ENCODE results near the gene CFAP300. TPM values are rescaled to one million over a fixed set of nuclear protein-coding genes. Genes with fewer than 3 reads are reported as not detected.

CFAP300 gene
- total RNA-seq, result 1.6 TPM

- peak; percentile 92 for DNase-seq
These were observed at the start of gene CFAP300 for GRCh38 chr11:102047305-102047924. TSS of gene CFAP300 (plus strand) at chr11:102047437. CDS start at chr11:102047471, 34 bp downstream.

- DNase-seq, result no peak
These were observed 45.4 kb upstream of the CFAP300 start for GRCh38 chr11:102001657-102002338.

- DNase-seq, result no peak
These were observed 43.0 kb upstream of the CFAP300 start for GRCh38 chr11:102004220-102004619.

GRCh38 chr11:102005306-102005705, 41.9 kb upstream of the CFAP300 start:
- no peak for DNase-seq

GRCh38 chr11:102006835-102007566, 40.2 kb upstream of the CFAP300 start:
- DNase-seq, result no peak

GRCh38 chr11:102007567-102008437, 39.4 kb upstream of the CFAP300 start:
- DNase-seq, result peak; percentile 73

- peak; percentile 69 for DNase-seq
These were observed 36.3 kb upstream of the CFAP300 start for GRCh38 chr11:102010776-102011494.

GRCh38 chr11:102012946-102013345, 34.3 kb upstream of the CFAP300 start:
- no peak for DNase-seq

- no peak for DNase-seq
These were observed 32.5 kb upstream of the CFAP300 start for GRCh38 chr11:102014756-102015155.

- DNase-seq, result peak; percentile 44
These were observed 30.2 kb upstream of the CFAP300 start for GRCh38 chr11:102017026-102017425.

GRCh38 chr11:102026217-102026616, 21.0 kb upstream of the CFAP300 start:
- DNase-seq, result no peak

GRCh38 chr11:102026959-102027358, 20.3 kb upstream of the CFAP300 start:
- peak; percentile 17 for DNase-seq

GRCh38 chr11:102036757-102037156, 10.5 kb upstream of the CFAP300 start:
- DNase-seq, result no peak

- peak; percentile 38 for DNase-seq
These were observed 396 bp upstream of the CFAP300 start for GRCh38 chr11:102046841-102047240.

GRCh38 chr11:102050927-102051575, 3.8 kb downstream of the CFAP300 start:
- no peak for DNase-seq

- no peak for DNase-seq
These were observed 14.0 kb downstream of the CFAP300 start for GRCh38 chr11:102061276-102061675.

GRCh38 chr11:102062106-102062505, 14.9 kb downstream of the CFAP300 start:
- no peak for DNase-seq

GRCh38 chr11:102064316-102064715, 17.1 kb downstream of the CFAP300 start:
- no peak for DNase-seq

- no peak for DNase-seq
These were observed 23.5 kb downstream of the CFAP300 start for GRCh38 chr11:102070766-102071165.

- DNase-seq, result no peak
These were observed 24.5 kb downstream of the CFAP300 start for GRCh38 chr11:102071497-102072472.
